Mammary epithelial cell (primary cell): ENCODE measurements around the gene SYNE1.

Source experiments
- EZH2 ChIP-seq: IDR thresholded peaks from 2 replicates; pipeline ENCODE4 v1.6.1; 2012; ENCODE audit warnings: low read length, inconsistent platforms, borderline replicate concordance
- TF ChIP-seq, protein P1 (sequence below), 2 donors: IDR thresholded peaks in 1 of 2; conservative IDR thresholded peaks in 1 of 2; 2 replicates each; pipeline ENCODE4 v1.5.1; 2011 to 2012; ENCODE audit warnings: inconsistent platforms in 2 of 2, low read length in 2 of 2, mild to moderate bottlenecking in 2 of 2, control low read depth in 1 of 2, low read depth in 1 of 2; ENCODE audit not compliant: insufficient read depth in 1 of 2; ENCODE audit errors: extremely low read depth in 1 of 2

DNA sequence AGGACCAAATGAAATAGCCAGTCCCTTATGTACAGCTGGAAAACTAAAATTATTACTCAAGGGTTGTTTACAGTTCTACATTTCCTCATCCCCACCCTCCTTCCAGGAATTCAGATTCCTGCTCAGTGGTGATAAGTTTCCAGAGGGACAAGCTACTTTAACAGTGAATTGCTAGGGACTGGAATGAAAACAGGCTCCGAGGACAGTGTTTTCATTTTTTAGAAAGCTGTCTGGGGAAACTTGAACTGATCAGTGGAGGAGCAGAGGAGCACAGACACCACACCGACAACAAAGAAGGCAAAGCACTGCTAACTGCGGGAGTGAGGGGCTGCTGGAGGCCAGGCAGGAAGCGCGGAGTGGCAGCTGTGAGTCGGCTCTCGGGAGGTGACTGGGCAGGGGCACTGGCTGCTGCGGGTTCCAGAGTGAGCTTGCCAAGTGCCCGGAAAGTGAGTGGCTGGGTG lies 507.4 kb downstream of the SYNE1 start:
- TF ChIP-seq, protein P1, sequence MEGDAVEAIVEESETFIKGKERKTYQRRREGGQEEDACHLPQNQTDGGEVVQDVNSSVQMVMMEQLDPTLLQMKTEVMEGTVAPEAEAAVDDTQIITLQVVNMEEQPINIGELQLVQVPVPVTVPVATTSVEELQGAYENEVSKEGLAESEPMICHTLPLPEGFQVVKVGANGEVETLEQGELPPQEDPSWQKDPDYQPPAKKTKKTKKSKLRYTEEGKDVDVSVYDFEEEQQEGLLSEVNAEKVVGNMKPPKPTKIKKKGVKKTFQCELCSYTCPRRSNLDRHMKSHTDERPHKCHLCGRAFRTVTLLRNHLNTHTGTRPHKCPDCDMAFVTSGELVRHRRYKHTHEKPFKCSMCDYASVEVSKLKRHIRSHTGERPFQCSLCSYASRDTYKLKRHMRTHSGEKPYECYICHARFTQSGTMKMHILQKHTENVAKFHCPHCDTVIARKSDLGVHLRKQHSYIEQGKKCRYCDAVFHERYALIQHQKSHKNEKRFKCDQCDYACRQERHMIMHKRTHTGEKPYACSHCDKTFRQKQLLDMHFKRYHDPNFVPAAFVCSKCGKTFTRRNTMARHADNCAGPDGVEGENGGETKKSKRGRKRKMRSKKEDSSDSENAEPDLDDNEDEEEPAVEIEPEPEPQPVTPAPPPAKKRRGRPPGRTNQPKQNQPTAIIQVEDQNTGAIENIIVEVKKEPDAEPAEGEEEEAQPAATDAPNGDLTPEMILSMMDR (conservative IDR thresholded peaks at IDR 0.05 in 1 of 2, IDR thresholded peaks at IDR 0.05 in 1 of 2; ENCODE audit: extremely low read depth in 1 of 2, insufficient read depth in 1 of 2, low read depth in 1 of 2, low read length in 2 of 2): no peak
- no peak for TF ChIP-seq EZH2
